B cell (primary cell): ENCODE measurements around the gene CPS1.

ENCODE experiments used
- EZH2 ChIP-seq: IDR thresholded peaks from 2 replicates; pipeline ENCODE4 v1.6.1; 2012; ENCODE audit warnings: borderline replicate concordance, low read depth, mild to moderate bottlenecking, moderate library complexity, low read length; ENCODE audit not compliant: insufficient read depth, poor library complexity, severe bottlenecking
- TF ChIP-seq, protein P1 (sequence below): fragments of 200-600 bp; IDR thresholded peaks from one replicate; pipeline ENCODE4 v1.8.0; 2022; ENCODE audit warnings: antibody characterized with exemption, mild to moderate bottlenecking

DNA sequence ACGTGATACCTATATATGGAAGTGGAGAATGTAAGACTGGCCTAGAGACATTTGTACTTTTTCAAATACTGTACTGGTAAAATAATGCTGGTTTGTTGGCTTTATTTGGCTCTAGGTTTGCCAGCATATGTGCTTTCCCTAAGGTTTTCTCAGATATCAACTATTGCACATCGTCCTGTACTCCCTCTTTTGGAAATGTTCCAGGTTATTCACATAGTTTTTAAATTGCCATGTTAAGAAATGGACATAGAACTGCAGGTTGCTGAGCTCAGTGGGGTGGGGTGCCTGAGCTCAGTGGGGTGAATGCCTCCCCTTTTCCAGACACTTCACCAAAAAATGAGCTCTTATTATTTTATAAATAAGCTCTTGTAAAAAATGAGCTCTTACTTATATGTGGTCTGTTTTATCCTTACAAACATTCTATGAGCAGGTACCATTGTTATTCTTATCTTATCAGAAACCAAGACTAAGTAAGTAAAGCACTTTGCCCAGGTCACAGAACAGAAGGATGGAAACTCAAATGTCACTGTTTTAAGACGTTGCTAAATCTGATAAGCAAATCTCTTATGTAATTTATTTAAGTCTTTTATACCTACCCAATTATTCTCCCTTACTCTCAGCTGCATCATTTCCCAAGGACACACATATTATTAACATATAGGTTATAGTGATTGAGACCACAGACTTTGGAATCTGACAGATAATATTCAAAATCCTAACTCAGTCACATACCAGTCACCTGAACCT, 99.0 kb downstream of the CPS1 start:
- TF ChIP-seq, protein P1, sequence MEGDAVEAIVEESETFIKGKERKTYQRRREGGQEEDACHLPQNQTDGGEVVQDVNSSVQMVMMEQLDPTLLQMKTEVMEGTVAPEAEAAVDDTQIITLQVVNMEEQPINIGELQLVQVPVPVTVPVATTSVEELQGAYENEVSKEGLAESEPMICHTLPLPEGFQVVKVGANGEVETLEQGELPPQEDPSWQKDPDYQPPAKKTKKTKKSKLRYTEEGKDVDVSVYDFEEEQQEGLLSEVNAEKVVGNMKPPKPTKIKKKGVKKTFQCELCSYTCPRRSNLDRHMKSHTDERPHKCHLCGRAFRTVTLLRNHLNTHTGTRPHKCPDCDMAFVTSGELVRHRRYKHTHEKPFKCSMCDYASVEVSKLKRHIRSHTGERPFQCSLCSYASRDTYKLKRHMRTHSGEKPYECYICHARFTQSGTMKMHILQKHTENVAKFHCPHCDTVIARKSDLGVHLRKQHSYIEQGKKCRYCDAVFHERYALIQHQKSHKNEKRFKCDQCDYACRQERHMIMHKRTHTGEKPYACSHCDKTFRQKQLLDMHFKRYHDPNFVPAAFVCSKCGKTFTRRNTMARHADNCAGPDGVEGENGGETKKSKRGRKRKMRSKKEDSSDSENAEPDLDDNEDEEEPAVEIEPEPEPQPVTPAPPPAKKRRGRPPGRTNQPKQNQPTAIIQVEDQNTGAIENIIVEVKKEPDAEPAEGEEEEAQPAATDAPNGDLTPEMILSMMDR: no peak
- TF ChIP-seq EZH2: no peak
